DOHH2 (cell line): Measurements from ENCODE around the gene ACOT6.

Experiments used
- EZH2phosphoT487 ChIP-seq: fragments of 200-600 bp; sonication (generic); IDR thresholded peaks from 2 replicates; pipeline ENCODE4 v1.6.1; 2017; ENCODE audit warnings: borderline replicate concordance, mild to moderate bottlenecking, antibody characterized with exemption, low read length, moderate library complexity, mixed read lengths
- TF ChIP-seq, protein P1 (sequence below): fragments of 200-600 bp; sonication (generic); IDR thresholded peaks from one replicate; pipeline ENCODE4 v1.5.1; 2014; ENCODE audit warnings: antibody characterized with exemption, mild to moderate bottlenecking, low read depth, low read length; ENCODE audit not compliant: poor library complexity, severe bottlenecking

DNA sequence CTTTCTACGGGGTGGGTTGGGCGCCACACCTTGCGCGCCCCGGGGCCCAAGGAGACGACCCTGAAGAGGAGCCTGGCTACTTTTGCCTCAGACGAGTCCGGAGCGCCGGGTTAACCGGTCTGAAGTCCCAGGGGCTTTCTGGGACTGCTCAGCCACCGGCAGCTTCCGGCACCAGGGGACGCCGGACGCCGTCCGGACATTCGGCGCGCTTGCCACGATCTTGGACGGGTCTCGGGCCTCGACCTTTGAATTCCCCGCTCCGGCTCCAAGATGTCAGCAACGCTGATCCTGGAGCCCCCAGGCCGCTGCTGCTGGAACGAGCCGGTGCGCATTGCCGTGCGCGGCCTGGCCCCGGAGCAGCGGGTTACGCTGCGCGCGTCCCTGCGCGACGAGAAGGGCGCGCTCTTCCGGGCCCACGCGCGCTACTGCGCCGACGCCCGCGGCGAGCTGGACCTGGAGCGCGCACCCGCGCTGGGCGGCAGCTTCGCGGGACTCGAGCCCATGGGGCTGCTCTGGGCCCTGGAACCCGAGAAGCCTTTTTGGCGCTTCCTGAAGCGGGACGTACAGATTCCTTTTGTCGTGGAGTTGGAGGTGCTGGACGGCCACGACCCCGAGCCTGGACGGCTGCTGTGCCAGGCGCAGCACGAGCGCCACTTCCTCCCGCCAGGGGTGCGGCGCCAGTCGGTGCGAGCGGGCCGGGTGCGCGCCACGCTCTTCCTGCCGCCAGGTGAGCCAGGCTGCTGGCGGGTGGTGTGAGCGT lies 20.4 kb upstream of the ACOT6 start, which contains the start of gene ACOT4:
- TF ChIP-seq, protein P1, sequence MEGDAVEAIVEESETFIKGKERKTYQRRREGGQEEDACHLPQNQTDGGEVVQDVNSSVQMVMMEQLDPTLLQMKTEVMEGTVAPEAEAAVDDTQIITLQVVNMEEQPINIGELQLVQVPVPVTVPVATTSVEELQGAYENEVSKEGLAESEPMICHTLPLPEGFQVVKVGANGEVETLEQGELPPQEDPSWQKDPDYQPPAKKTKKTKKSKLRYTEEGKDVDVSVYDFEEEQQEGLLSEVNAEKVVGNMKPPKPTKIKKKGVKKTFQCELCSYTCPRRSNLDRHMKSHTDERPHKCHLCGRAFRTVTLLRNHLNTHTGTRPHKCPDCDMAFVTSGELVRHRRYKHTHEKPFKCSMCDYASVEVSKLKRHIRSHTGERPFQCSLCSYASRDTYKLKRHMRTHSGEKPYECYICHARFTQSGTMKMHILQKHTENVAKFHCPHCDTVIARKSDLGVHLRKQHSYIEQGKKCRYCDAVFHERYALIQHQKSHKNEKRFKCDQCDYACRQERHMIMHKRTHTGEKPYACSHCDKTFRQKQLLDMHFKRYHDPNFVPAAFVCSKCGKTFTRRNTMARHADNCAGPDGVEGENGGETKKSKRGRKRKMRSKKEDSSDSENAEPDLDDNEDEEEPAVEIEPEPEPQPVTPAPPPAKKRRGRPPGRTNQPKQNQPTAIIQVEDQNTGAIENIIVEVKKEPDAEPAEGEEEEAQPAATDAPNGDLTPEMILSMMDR, result no peak
- 0 out of 2 replicates have a peak, but pooled peaks have one; percentile 27 for TF ChIP-seq EZH2phosphoT487
